Breast epithelium (tissue), 3 donors: ENCODE results near the gene FBXL7.

Experiments
- CTCF ChIP-seq, 3 donors: fragments of 450-650 bp; IDR thresholded peaks; one replicate each; pipeline ENCODE4 v1.5.1; 2016 to 2017; ENCODE audit warnings: antibody characterized with exemption in 3 of 3, mild to moderate bottlenecking in 3 of 3, moderate library complexity in 3 of 3
- POLR2AphosphoS5 ChIP-seq, 3 donors: sonication (generic); formaldehyde crosslinking; IDR thresholded peaks; one replicate each; pipeline ENCODE4 v1.6.1; 2017; ENCODE audit warnings: antibody characterized with exemption in 3 of 3

- no peak for TF ChIP-seq CTCF (IDR thresholded peaks at IDR 0.05)
- no peak for TF ChIP-seq POLR2AphosphoS5 (IDR thresholded peaks at IDR 0.05)
Measured at GRCh38 chr5:15558681-15559080, 58.7 kb downstream of the FBXL7 start.
